GM12878 (cell line): ENCODE measurements around the gene ZCCHC4. TPM values are rescaled to one million over a fixed set of nuclear protein-coding genes. Genes with fewer than 3 reads are reported as not detected.

Experiments
- ATAC-seq: fragments of 200-7000 bp; cut with Tn5 transposase; 3 replicates; pipeline ENCODE4 v1.9.1; 2020; ENCODE audit warnings: mild to moderate bottlenecking, moderate library complexity
- BruUV-seq: library from RNA; stranded (reverse); fragments of 400-500 nt; replicated peaks from 2 replicates; lab custom pipeline; 2021; lab: Mats Ljungman, UMichigan
- CTCF ChIA-PET: fragments of 300-600 bp; sonication (Branson Sonifier 250); formaldehyde crosslinking; extraction: SDS; loops from one replicate; lab custom pipeline; 2021; ENCODE audit warnings: inconsistent platforms; lab: Yijun Ruan, JAX
- POLR2A ChIA-PET: fragments of 350-600 bp; formaldehyde crosslinking; extraction: SDS; loops from one replicate; lab custom pipeline; 2021; ENCODE audit warnings: inconsistent platforms; lab: Charles Lee
- RAD21 ChIA-PET: fragments of 300-600 bp; sonication (Branson Sonifier 250); formaldehyde crosslinking; loops from one replicate; lab custom pipeline; 2023; ENCODE audit warnings: antibody characterized with exemption; ENCODE audit not compliant: unreplicated experiment; lab: Charles Lee
- SMC1A ChIA-PET: fragments of 300-600 bp; sonication (Branson Sonifier 250); formaldehyde crosslinking; loops from one replicate; lab custom pipeline; 2023; ENCODE audit not compliant: unreplicated experiment, uncharacterized antibody; lab: Charles Lee
- DNase-seq: peaks from one replicate; pipeline ENCODE4 v3.0.0-alpha.2; 2011; ENCODE audit warnings: low read depth, low spot score
- FAIRE-seq: peaks from 3 replicates; lab custom pipeline; 2011; peaks lifted over from hg19 to GRCh38; lab: Jason Lieb, UNC
- H2AFZ ChIP-seq: 2 replicates; pipeline ENCODE4 v1.6.0; 2011; ENCODE audit warnings: low read depth, low read length, control low read depth; ENCODE audit not compliant: control insufficient read depth
- H3K27ac ChIP-seq: 2 replicates; pipeline ENCODE4 v1.5.1; 2011; ENCODE audit warnings: control low read depth; ENCODE audit not compliant: control insufficient read depth, insufficient read depth
- H3K27me3 ChIP-seq, 2 experiments: replicated peaks in 1 of 2; 2 replicates each; pipeline versions ENCODE4 v1.6.0 to v1.6.1; 2011; ENCODE audit warnings: low read length in 1 of 2; ENCODE audit not compliant: control insufficient read depth in 2 of 2, insufficient read depth in 2 of 2
- H3K36me3 ChIP-seq, 2 experiments: 2 replicates each; pipeline ENCODE4 v1.5.1; 2011; ENCODE audit warnings: low read length in 1 of 2; ENCODE audit not compliant: control insufficient read depth in 2 of 2, insufficient read depth in 2 of 2
- H3K4me1 ChIP-seq: 2 replicates; pipeline ENCODE4 v1.6.1; 2011; ENCODE audit warnings: mild to moderate bottlenecking, low read length, moderate library complexity, mixed read lengths; ENCODE audit not compliant: control insufficient read depth, insufficient read depth
- H3K4me2 ChIP-seq: 2 replicates; pipeline ENCODE4 v1.6.0; 2011; ENCODE audit warnings: control low read depth; ENCODE audit not compliant: control insufficient read depth, insufficient read depth
- H3K4me3 ChIP-seq: fragments of 200-600 bp; sonication (generic); 2 replicates; pipeline ENCODE4 v1.5.1; 2016
- H3K79me2 ChIP-seq: 2 replicates; pipeline ENCODE4 v1.6.0; 2011; ENCODE audit warnings: low read length; ENCODE audit not compliant: control insufficient read depth, insufficient read depth
- H3K9ac ChIP-seq: 2 replicates; pipeline ENCODE4 v1.8.0; 2011; ENCODE audit warnings: low read length, control low read depth, mixed read lengths; ENCODE audit not compliant: control insufficient read depth, insufficient read depth
- H3K9me3 ChIP-seq: replicated peaks from 3 replicates; pipeline ENCODE4 v1.5.1; 2011; ENCODE audit warnings: mild to moderate bottlenecking, low read length; ENCODE audit not compliant: control insufficient read depth, insufficient read depth
- H4K20me1 ChIP-seq: 2 replicates; pipeline ENCODE4 v1.6.0; 2011; ENCODE audit not compliant: control insufficient read depth, insufficient read depth
- IKZF1 ChIP-seq: fragments of 450-650 bp; conservative IDR thresholded peaks from 2 replicates; pipeline ENCODE4 v1.6.1; 2017; ENCODE audit warnings: antibody characterized with exemption, mild to moderate bottlenecking
- MTA3 ChIP-seq: IDR thresholded peaks from 2 replicates; pipeline ENCODE4 v1.6.1; 2012; ENCODE audit warnings: low read length, inconsistent platforms, borderline replicate concordance
- PML ChIP-seq: IDR thresholded peaks from 2 replicates; pipeline ENCODE4 v1.6.1; 2012; ENCODE audit warnings: low read length, inconsistent platforms
- SIN3A ChIP-seq: IDR thresholded peaks from 2 replicates; pipeline ENCODE4 v1.6.1; 2012; ENCODE audit warnings: low read depth, low read length, improper control_type of control experiment
- SIX5 ChIP-seq: IDR thresholded peaks from 2 replicates; pipeline ENCODE4 v1.6.1; 2011; ENCODE audit warnings: mild to moderate bottlenecking, low read depth, low read length, moderate library complexity; ENCODE audit not compliant: severe bottlenecking
- SUPT20H ChIP-seq: IDR thresholded peaks from 2 replicates; pipeline ENCODE4 v1.6.1; 2011; ENCODE audit warnings: low read depth, mild to moderate bottlenecking, low read length, moderate library complexity, borderline replicate concordance; ENCODE audit not compliant: control insufficient read depth
- TCF12 ChIP-seq: IDR thresholded peaks from 2 replicates; pipeline ENCODE4 v1.6.1; 2011; ENCODE audit warnings: low read depth, mild to moderate bottlenecking, low read length
- ZNF274 ChIP-seq: IDR thresholded peaks from one replicate; pipeline ENCODE4 v1.8.0; 2011; ENCODE audit not compliant: insufficient read length, insufficient read depth
- WGBS: methylation state at CpG from one replicate; pipeline ENCODE4 v1.1.6; 2016; ENCODE audit warnings: low lambda C conversion rate; ENCODE audit not compliant: insufficient replicate concordance, insufficient coverage; ENCODE audit errors: missing lambda C conversion rate; 5-methylcytosine and 5-hydroxymethylcytosine counted together
- in situ Hi-C: fragments of 300-500 bp; cut with MboI; formaldehyde crosslinking; loops from 9 replicates; pipeline ENCODE4 v1.14.3; 2018; ENCODE audit warnings: mixed read lengths
- intact Hi-C: fragments of 100-400 bp; cut with micrococcal nuclease; formaldehyde crosslinking; loops from one replicate; pipeline ENCODE4 v1.14.2; 2022; ENCODE audit not compliant: unreplicated experiment
- polyA plus RNA-seq, 11 experiments: library from polyadenylated mRNA; depleted of rRNA in 4 of 11; unstranded in 6 of 11; stranded (reverse) in 5 of 11; fragments of >200 nt; fragmentation: Nextera tagmentation in 4 of 11; fragmentation: Illumina TruSeq in 1 of 11; extraction: Ambion mirVana in 4 of 11; extraction: Trizol in 1 of 11; gene quantifications; 1 replicate in 1 of 11; 2 replicates in 10 of 11; pipeline versions ENCODE4 v1.2.1 to v1.2.3, GENCODE V29; 2011 to 2016; ENCODE audit warnings: inconsistent platforms in 2 of 11, missing spikeins in 2 of 11, low read depth in 1 of 11
- total RNA-seq, 4 experiments: library from RNA; depleted of rRNA in 3 of 4; stranded (reverse); fragments of >200 nt in 3 of 4; fragmentation: Illumina TruSeq in 1 of 4; extraction: Trizol in 1 of 4; gene quantifications; 2 replicates each; pipeline versions ENCODE4 v1.2.1 to v1.2.3, GENCODE V29; 2013 to 2021
- TF ChIP-seq, protein P1 (sequence below): fragments of 450-650 bp; IDR thresholded peaks from 2 replicates; pipeline ENCODE4 v1.6.1; 2018; ENCODE audit warnings: borderline replicate concordance, mild to moderate bottlenecking; ENCODE audit not compliant: partially characterized antibody

The ZCCHC4 gene
- total and polyA plus RNA-seq, 10 of the 15 experiments (the other 5 are each of a cell fraction or from before 2014, with no cell fraction given) = 3.2 to 17.7 (median 12.7) TPM

DNA sequence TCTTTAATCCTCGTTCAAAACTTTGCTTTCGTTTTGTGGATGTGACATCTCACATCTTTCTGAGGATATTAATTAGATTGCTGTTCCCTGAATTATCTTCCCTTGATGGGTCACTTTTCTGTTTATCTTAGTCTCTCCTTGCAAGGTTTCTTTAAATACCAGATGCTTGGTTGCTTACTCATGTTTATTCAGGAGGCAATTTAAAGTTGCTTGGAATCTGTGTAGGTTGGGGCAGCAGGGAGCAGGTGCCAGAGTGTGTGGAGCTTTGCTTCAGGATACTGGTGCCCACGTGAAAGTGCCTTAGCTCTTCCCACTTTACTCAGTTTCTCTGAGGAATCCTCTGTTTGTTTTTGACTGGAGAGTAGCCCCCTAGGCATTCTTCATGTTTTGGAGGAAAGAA, 88.5 kb downstream of the ZCCHC4 start:
- Histone ChIP-seq H3K9me3 (no peaks in the 10 kb centered on the region; the same call in 2 of the 3 replicates), H2AFZ (no peak overlapping the region), H3K27ac (no peak overlapping the region), H3K4me3 (no peak overlapping the region), H3K36me3 (peaks cover 0 to 20% of the 10 kb centered on the region in 2 experiments; a peak in 2 of 4 replicates), H4K20me1 (no peaks in the 10 kb centered on the region), H3K4me1 (no peaks in the 10 kb centered on the region), H3K79me2 (no peaks in the 10 kb centered on the region), H3K9ac (no peak overlapping the region), H3K4me2 (no peak overlapping the region), H3K27me3 (no peaks in the 10 kb centered on the region)
- FAIRE-seq (no peak), DNase-seq (no peak), ATAC-seq (no peak)
- CTCF ChIA-PET = no interaction called here
- SMC1A ChIA-PET = no interaction called here
- intact Hi-C loops (no loop called here), in situ Hi-C loops (no loop called here)
- TF ChIP-seq TCF12 = no peak
- TF ChIP-seq SIX5 = no peak
- TF ChIP-seq, protein P1, sequence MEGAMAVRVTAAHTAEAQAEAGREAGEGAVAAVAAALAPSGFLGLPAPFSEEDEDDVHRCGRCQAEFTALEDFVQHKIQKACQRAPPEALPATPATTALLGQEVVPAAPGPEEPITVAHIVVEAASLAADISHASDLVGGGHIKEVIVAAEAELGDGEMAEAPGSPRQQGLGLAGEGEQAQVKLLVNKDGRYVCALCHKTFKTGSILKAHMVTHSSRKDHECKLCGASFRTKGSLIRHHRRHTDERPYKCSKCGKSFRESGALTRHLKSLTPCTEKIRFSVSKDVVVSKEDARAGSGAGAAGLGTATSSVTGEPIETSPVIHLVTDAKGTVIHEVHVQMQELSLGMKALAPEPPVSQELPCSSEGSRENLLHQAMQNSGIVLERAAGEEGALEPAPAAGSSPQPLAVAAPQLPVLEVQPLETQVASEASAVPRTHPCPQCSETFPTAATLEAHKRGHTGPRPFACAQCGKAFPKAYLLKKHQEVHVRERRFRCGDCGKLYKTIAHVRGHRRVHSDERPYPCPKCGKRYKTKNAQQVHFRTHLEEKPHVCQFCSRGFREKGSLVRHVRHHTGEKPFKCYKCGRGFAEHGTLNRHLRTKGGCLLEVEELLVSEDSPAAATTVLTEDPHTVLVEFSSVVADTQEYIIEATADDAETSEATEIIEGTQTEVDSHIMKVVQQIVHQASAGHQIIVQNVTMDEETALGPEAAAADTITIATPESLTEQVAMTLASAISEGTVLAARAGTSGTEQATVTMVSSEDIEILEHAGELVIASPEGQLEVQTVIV = no peak
- no peak for TF ChIP-seq ZNF274
- TF ChIP-seq MTA3 = no peak
- no peak for TF ChIP-seq SUPT20H
- TF ChIP-seq PML = no peak
- no peak for TF ChIP-seq IKZF1
- no peak for TF ChIP-seq SIN3A
- 94% methylated on average over 3 of the region's 3 CpGs for WGBS
- RAD21 ChIA-PET = no interaction called here
- no TSS peak for BruUV-seq
- POLR2A ChIA-PET = no interaction called here
